CD4-positive, alpha-beta T cell (primary cell): ENCODE measurements around the gene RNF123. TPM values are rescaled to one million over a fixed set of nuclear protein-coding genes. Genes with fewer than 3 reads are reported as not detected.

ENCODE experiments used
- ATAC-seq: fragments of 200-7000 bp; cut with Tn5 transposase; one replicate; pipeline ENCODE4 v1.10.0; 2022; ENCODE audit warnings: mild to moderate bottlenecking; ENCODE audit not compliant: poor library complexity
- CTCF ChIA-PET: fragments of 350-600 bp; sonication (Branson Sonifier 250); formaldehyde crosslinking; loops from one replicate; lab custom pipeline; 2021; ENCODE audit warnings: antibody characterized with exemption, inconsistent platforms; lab: Charles Lee
- POLR2A ChIA-PET: fragments of 350-600 bp; sonication (Branson Sonifier 250); formaldehyde crosslinking; loops from one replicate; lab custom pipeline; 2021; ENCODE audit warnings: antibody characterized with exemption, inconsistent platforms; lab: Charles Lee
- DNase-seq, 14 experiments: peaks; one replicate each; pipeline ENCODE4 v3.0.0-alpha.2; 2013 to 2020; ENCODE audit warnings: mixed read lengths in 2 of 14
- H3K27ac ChIP-seq, 2 donors: one replicate each; pipeline versions ENCODE4 v1.5.1 to v1.7.0; 2013; ENCODE audit warnings: low read length in 2 of 2, low read depth in 1 of 2, mild to moderate bottlenecking in 1 of 2
- H3K27me3 ChIP-seq, 2 experiments: 1 replicate in 1 of 2; 2 replicates in 1 of 2; pipeline versions ENCODE4 v1.6.1 to v1.7.0; 2013; ENCODE audit warnings: low read length in 2 of 2, control low read depth in 1 of 2, mild to moderate bottlenecking in 1 of 2, moderate library complexity in 1 of 2; ENCODE audit not compliant: insufficient read depth in 2 of 2, control insufficient read depth in 1 of 2
- H3K36me3 ChIP-seq: one replicate; pipeline ENCODE4 v1.6.1; 2013; ENCODE audit warnings: low read length, control low read depth; ENCODE audit not compliant: insufficient read depth
- H3K4me1 ChIP-seq: one replicate; pipeline ENCODE4 v1.6.1; 2013; ENCODE audit warnings: low read length, control low read depth; ENCODE audit not compliant: insufficient read depth
- H3K4me3 ChIP-seq: one replicate; pipeline ENCODE4 v1.5.1; 2013; ENCODE audit warnings: mild to moderate bottlenecking, low read length, moderate library complexity
- H3K9me3 ChIP-seq, 2 experiments: 1 replicate in 1 of 2; 2 replicates in 1 of 2; pipeline versions ENCODE4 v1.6.1 to v1.7.0; 2013; ENCODE audit warnings: low read length in 2 of 2, mild to moderate bottlenecking in 2 of 2, control low read depth in 1 of 2, moderate library complexity in 1 of 2; ENCODE audit not compliant: control insufficient read depth in 1 of 2, insufficient read depth in 1 of 2
- H3K27ac Mint-ChIP-seq: one replicate; pipeline ENCODE4 v1.8.0; 2020; ENCODE audit warnings: mixed read lengths
- H3K27me3 Mint-ChIP-seq: one replicate; pipeline ENCODE4 v1.8.0; 2021; ENCODE audit warnings: mixed read lengths
- H3K36me3 Mint-ChIP-seq: one replicate; pipeline ENCODE4 v1.8.0; 2021; ENCODE audit warnings: low read depth, mixed read lengths
- H3K4me1 Mint-ChIP-seq: one replicate; pipeline ENCODE4 v1.8.0; 2021; ENCODE audit warnings: low read depth, mixed read lengths
- H3K4me3 Mint-ChIP-seq: one replicate; pipeline ENCODE4 v1.8.0; 2020; ENCODE audit warnings: mild to moderate bottlenecking, mixed read lengths
- H3K9me3 Mint-ChIP-seq: one replicate; pipeline ENCODE4 v1.8.0; 2020; ENCODE audit warnings: mixed read lengths
- CTCF ChIP-seq: fragments of 200-600 bp; IDR thresholded peaks from one replicate; pipeline ENCODE4 v1.8.0; 2022; ENCODE audit warnings: antibody characterized with exemption, mild to moderate bottlenecking
- intact Hi-C, 2 experiments: fragments of 100-400 bp; cut with DNase I in 1 of 2; cut with micrococcal nuclease in 1 of 2; formaldehyde crosslinking; loops; one replicate each; pipeline versions ENCODE4 v1.15.1 to v1.9.0; 2023 to 2025; cut with DNase I, micrococcal nuclease
- total RNA-seq, 174 experiments: library from RNA in 2 of 174; stranded (reverse) in 2 of 174; gene quantifications; one replicate each; pipeline ENCODE4 v1.2.3 and lab custom pipeline; 2021 to 2026

The RNF123 gene
- total RNA-seq, 2 experiments from 2014 or later, result 28.8 to 29.7 TPM

- Mint-ChIP-seq H3K27ac (no peak overlapping the region), H3K36me3 (peaks cover 25% of the 10 kb centered on the region), H3K9me3 (no peaks in the 10 kb centered on the region), H3K27me3 (no peaks in the 10 kb centered on the region), H3K4me1 (peaks cover 38% of the 10 kb centered on the region), H3K4me3 (no peak overlapping the region)
- no peaks in the 10 kb centered on the region for H3K9me3 ChIP-seq
- DNase-seq (no peak), ATAC-seq (no peak)
- H3K4me3 ChIP-seq, result no peak overlapping the region
- no peak for TF ChIP-seq CTCF
- no peaks in the 10 kb centered on the region for H3K27me3 ChIP-seq
- H3K27ac ChIP-seq, result no peak overlapping the region
- peaks cover 20% of the 10 kb centered on the region for H3K36me3 ChIP-seq
- ChIA-PET CTCF (interaction anchor here (1.0 to 2.9 kb wide), 2 partner anchors 11 to 34 kb away, joined by 3 to 13 read pairs; partner anchors contain the start of gene INKA1), POLR2A (interaction anchor here (1.1 to 1.2 kb wide), 2 partner anchors 12 to 34 kb away, joined by 3 read pairs; partner anchors contain the start of gene INKA1)
- intact Hi-C loops, result no loop called here
- H3K4me1 ChIP-seq, result peaks cover 7% of the 10 kb centered on the region
These were observed 80.0 kb downstream of the RNF123 start for GRCh38 chr3:49769286-49769915.

GRCh38 chr3:49769926-49770325, 80.6 kb downstream of the RNF123 start:
- no peak for TF ChIP-seq CTCF
- ATAC-seq (no peak), DNase-seq (no peak)
- Mint-ChIP-seq H3K4me1 (peaks cover 38% of the 10 kb centered on the region), H3K27ac (no peak overlapping the region), H3K27me3 (no peaks in the 10 kb centered on the region), H3K36me3 (peaks cover 20% of the 10 kb centered on the region), H3K4me3 (no peak overlapping the region), H3K9me3 (no peaks in the 10 kb centered on the region)
- H3K27me3 ChIP-seq, result no peaks in the 10 kb centered on the region
- POLR2A ChIA-PET, result interaction anchor here (1.1 to 1.2 kb wide), 2 partner anchors 13 to 33 kb away, joined by 3 read pairs; partner anchors contain the start of gene INKA1
- CTCF ChIA-PET, result interaction anchor here (2.9 kb wide), 1 partner anchor 33 kb away, joined by 13 read pairs; the partner anchor contains the start of gene INKA1
- intact Hi-C loops, result no loop called here
- peaks cover 7% of the 10 kb centered on the region for H3K4me1 ChIP-seq
- no peak overlapping the region for H3K4me3 ChIP-seq
- no peaks in the 10 kb centered on the region for H3K9me3 ChIP-seq
- H3K27ac ChIP-seq, result no peak overlapping the region
- H3K36me3 ChIP-seq, result peaks cover 20% of the 10 kb centered on the region

Other genes starting within 250 kb of the RNF123 start
- 10 to 100 TPM; 15.0 to 18.3 TPM for gene DAG1, start 219.3 kb upstream of the RNF123 start, total RNA-seq
- gene BSN, start 135.1 kb upstream of the RNF123 start, total RNA-seq, result under 1 TPM; 0.08 to 0.11 TPM
- gene APEH, start 15.2 kb upstream of the RNF123 start, total RNA-seq, result 10 to 100 TPM; 44.3 to 45.5 TPM
- gene MST1, start 83 bp upstream of the RNF123 start, total RNA-seq, result 1 to 10 TPM; 7.8 TPM
- gene AMIGO3, start 30.1 kb downstream of the RNF123 start, total RNA-seq, result 1 to 10 TPM in 1 of 2 experiments, under 1 TPM in 1; 0.82 to 1.3 TPM
- 10 to 100 TPM; 39.0 to 41.4 TPM for gene GMPPB, start 34.4 kb downstream of the RNF123 start, total RNA-seq
- 10 to 100 TPM; 33.3 to 36.0 TPM for gene IP6K1, start 97.0 kb downstream of the RNF123 start, total RNA-seq
- under 1 TPM in 1 of 2 experiments, not detected in 1; 0.17 TPM for gene CDHR4, start 110.3 kb downstream of the RNF123 start, total RNA-seq
- gene INKA1, start 113.7 kb downstream of the RNF123 start, total RNA-seq, result under 1 TPM; 0.85 to 0.87 TPM
- gene UBA7, start 124.4 kb downstream of the RNF123 start, total RNA-seq, result 100 to 1,000 TPM; 208 to 213 TPM
- gene TRAIP, start 167.0 kb downstream of the RNF123 start, total RNA-seq, result 1 to 10 TPM; 2.4 TPM
- under 1 TPM in 1 of 2 experiments, not detected in 1; 0.28 TPM for gene CAMKV, start 180.3 kb downstream of the RNF123 start, total RNA-seq
- under 1 TPM; 0.55 to 0.89 TPM for gene MST1R, start 214.3 kb downstream of the RNF123 start, total RNA-seq
- 1 to 10 TPM in 1 of 2 experiments, under 1 TPM in 1; 0.85 to 1.3 TPM for gene MON1A, start 240.3 kb downstream of the RNF123 start, total RNA-seq